HCT116 (cell line): Measurements from ENCODE around the gene HGF. TPM values are rescaled to one million over a fixed set of nuclear protein-coding genes. Genes with fewer than 3 reads are reported as not detected.

Experiments used
- ATAC-seq: fragments of 200-7000 bp; cut with Tn5 transposase; 2 replicates; pipeline ENCODE4 v1.9.1; 2020; ENCODE audit warnings: mild to moderate bottlenecking, moderate library complexity
- BruUV-seq: library from RNA; stranded (reverse); fragments of 400-500 nt; replicated peaks from 2 replicates; lab custom pipeline; 2021; lab: Mats Ljungman, UMichigan
- CTCF ChIA-PET: fragments of 300-600 bp; sonication (Branson Sonifier 250); formaldehyde crosslinking; loops from one replicate; lab custom pipeline; 2021; ENCODE audit warnings: antibody characterized with exemption; lab: Charles Lee
- POLR2A ChIA-PET: fragments of 300-600, 350-600 bp; sonication (Branson Sonifier 250); formaldehyde crosslinking; loops from one replicate; lab custom pipeline; 2021; ENCODE audit warnings: antibody characterized with exemption; lab: Charles Lee
- RAD21 ChIA-PET, 2 experiments: fragments of 300-600 bp; sonication (Branson Sonifier 250); formaldehyde crosslinking; loops; one replicate each; lab custom pipeline; 2023; ENCODE audit warnings: low total read pairs in 2 of 2; ENCODE audit not compliant: uncharacterized antibody in 2 of 2, unreplicated experiment in 2 of 2, low non-redundant PET in 1 of 2; lab: Charles Lee
- DNase-seq: peaks from one replicate; pipeline ENCODE4 v3.0.0-alpha.2; 2010; ENCODE audit warnings: low read depth, low spot score
- H2AFZ ChIP-seq: fragments of 200-600 bp; shearing (Covaris generic), sonication (generic); 2 replicates; pipeline ENCODE4 v1.6.1; 2017; ENCODE audit warnings: low read depth, mixed run types, mixed read lengths, antibody characterized with exemption, low read length; ENCODE audit not compliant: poor library complexity, severe bottlenecking
- H3K27ac ChIP-seq: 2 replicates; pipeline ENCODE4 v1.5.1; 2012; ENCODE audit warnings: low read depth, low read length
- H3K27me3 ChIP-seq: fragments of 200-600 bp; sonication (generic); 2 replicates; pipeline ENCODE4 v1.6.1; 2016; ENCODE audit warnings: mixed run types, low read length, mixed read lengths; ENCODE audit not compliant: insufficient read depth
- H3K36me3 ChIP-seq, 2 experiments: fragments of 200-500 bp in 1 of 2; fragments of 200-600 bp in 1 of 2; sonication (Bioruptor generic) in 1 of 2; sonication (generic) in 1 of 2; 2 replicates each; pipeline versions ENCODE4 v1.5.1 to v1.6.1; 2014 to 2016; ENCODE audit warnings: low read length in 2 of 2, inconsistent platforms in 1 of 2, mixed read lengths in 1 of 2, mixed run types in 1 of 2; ENCODE audit not compliant: insufficient read depth in 2 of 2, control insufficient read depth in 1 of 2
- H3K4me1 ChIP-seq, 2 experiments: fragments of 200-600 bp in 1 of 2; sonication (generic) in 1 of 2; 2 replicates each; pipeline versions ENCODE4 v1.5.1 to v1.6.1; 2012 to 2017; ENCODE audit warnings: low read length in 2 of 2, inconsistent platforms in 1 of 2, mild to moderate bottlenecking in 1 of 2, mixed read lengths in 1 of 2, mixed run types in 1 of 2, moderate library complexity in 1 of 2; ENCODE audit not compliant: insufficient read depth in 2 of 2, control insufficient read depth in 1 of 2
- H3K4me2 ChIP-seq: fragments of 200-600 bp; sonication (generic); 2 replicates; pipeline ENCODE4 v1.6.1; 2017; ENCODE audit warnings: mixed run types, low read length, mixed read lengths
- H3K4me3 ChIP-seq, 2 experiments: fragments of 200-600 bp in 1 of 2; sonication (generic) in 1 of 2; replicated peaks in 1 of 2; 2 replicates each; pipeline ENCODE4 v1.5.1; 2011 to 2016; ENCODE audit warnings: low read length in 2 of 2, control low read depth in 1 of 2, low read depth in 1 of 2, mild to moderate bottlenecking in 1 of 2, mixed read lengths in 1 of 2, mixed run types in 1 of 2
- H3K79me2 ChIP-seq: fragments of 200-600 bp; sonication (generic); 2 replicates; pipeline ENCODE4 v1.6.1; 2017; ENCODE audit warnings: mild to moderate bottlenecking, mixed run types, low read length, moderate library complexity, mixed read lengths; ENCODE audit not compliant: insufficient read depth
- H3K9ac ChIP-seq: fragments of 200-600 bp; sonication (generic); 2 replicates; pipeline ENCODE4 v1.6.1; 2016; ENCODE audit warnings: low read length, mixed read lengths
- H3K9me2 ChIP-seq: fragments of 200-600 bp; sonication (generic), shearing (Covaris generic); 2 replicates; pipeline ENCODE4 v1.6.1; 2017; ENCODE audit warnings: mixed run types, mild to moderate bottlenecking, moderate library complexity; ENCODE audit not compliant: insufficient read depth
- H3K9me3 ChIP-seq, 2 experiments: fragments of 200-500 bp in 1 of 2; fragments of 200-600 bp in 1 of 2; sonication (Bioruptor generic) in 1 of 2; sonication (generic) in 1 of 2; 2 replicates each; pipeline ENCODE4 v1.6.1; 2014 to 2017; ENCODE audit warnings: low read length in 2 of 2, mixed read lengths in 2 of 2, inconsistent platforms in 1 of 2, low read depth in 1 of 2, mild to moderate bottlenecking in 1 of 2, mixed run types in 1 of 2, moderate library complexity in 1 of 2; ENCODE audit not compliant: control insufficient read depth in 1 of 2, insufficient read depth in 1 of 2
- H4K20me1 ChIP-seq: fragments of 200-600 bp; sonication (generic), shearing (Covaris generic); 2 replicates; pipeline ENCODE4 v1.6.1; 2017; ENCODE audit warnings: mixed run types, mild to moderate bottlenecking, moderate library complexity; ENCODE audit not compliant: insufficient read depth
- EZH2 ChIP-seq: fragments of 200-600 bp; sonication (generic); IDR thresholded peaks from 2 replicates; pipeline ENCODE4 v1.6.1; 2017; ENCODE audit warnings: antibody characterized with exemption, mixed run types
- FOSL1 ChIP-seq: IDR thresholded peaks from 2 replicates; pipeline ENCODE4 v1.6.1; 2012; ENCODE audit warnings: low read depth
- YY1 ChIP-seq: IDR thresholded peaks from 2 replicates; pipeline ENCODE4 v1.6.1; 2011; ENCODE audit warnings: low read length, low read depth, moderate library complexity, mild to moderate bottlenecking; ENCODE audit not compliant: insufficient replicate concordance; ENCODE audit errors: extremely low read depth
- intact Hi-C: fragments of 100-400 bp; cut with micrococcal nuclease; formaldehyde crosslinking; loops from 2 replicates; pipeline ENCODE4 v1.10.0; 2022
- total RNA-seq: library from RNA; stranded (reverse); gene quantifications from one replicate; pipeline ENCODE4 v1.2.1, GENCODE V29; 2021; ENCODE audit not compliant: unreplicated experiment
- TF ChIP-seq, protein P1 (sequence below): IDR thresholded peaks from 2 replicates; pipeline ENCODE4 v1.6.1; 2012; ENCODE audit warnings: low read depth

HGF gene
- total RNA-seq, 1 experiment from 2014 or later: 0.15 TPM

DNA sequence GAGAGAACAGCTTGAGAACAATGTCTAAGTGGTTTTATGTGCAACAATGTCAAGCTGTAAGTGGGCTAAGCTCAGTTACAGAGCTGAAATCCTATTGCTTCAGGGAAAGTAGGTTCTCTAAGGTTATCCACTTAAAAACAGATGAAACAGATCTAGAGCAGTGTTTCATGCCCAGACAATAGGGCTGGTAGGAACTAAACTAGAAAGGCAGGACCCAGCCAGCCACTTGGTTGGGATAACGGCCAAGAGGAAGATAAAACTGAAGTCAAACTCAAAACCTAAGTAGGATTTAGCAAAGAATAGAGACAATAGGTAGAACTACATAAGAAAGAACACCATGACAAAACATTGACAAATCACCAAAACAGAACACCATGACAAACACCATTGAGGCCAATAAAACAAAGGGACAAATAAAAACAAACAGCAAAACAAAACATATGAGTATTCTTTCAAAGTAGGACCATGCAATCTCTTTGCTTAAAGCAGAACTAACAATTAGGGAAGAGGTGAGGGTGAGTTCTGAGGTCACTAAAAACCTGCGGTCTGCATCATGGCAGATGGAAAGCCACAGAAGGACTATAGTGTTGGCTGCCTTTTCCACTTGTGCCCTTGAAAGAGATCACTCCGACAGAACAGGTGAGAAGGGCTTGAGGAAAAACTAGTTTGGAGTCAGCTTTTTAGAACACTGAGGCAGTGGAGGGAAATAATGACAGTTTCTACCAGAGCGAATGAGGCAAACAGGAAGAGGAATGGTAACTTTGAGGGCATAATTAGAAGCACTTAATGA lies 81.0 kb downstream of the HGF start:
- H3K27ac ChIP-seq: no peak overlapping the region
- ATAC-seq (no peak), DNase-seq (no peak)
- BruUV-seq: no TSS peak
- ChIA-PET POLR2A (no interaction called here), RAD21 (no interaction called here), CTCF (no interaction called here)
- intact Hi-C loops: no loop called here
- H3K4me1 ChIP-seq: peaks cover 6 to 17% of the 10 kb centered on the region in 2 experiments; a peak in 3 of 4 replicates
- H3K79me2 ChIP-seq: no peaks in the 10 kb centered on the region
- no peak overlapping the region for H3K4me3 ChIP-seq
- H3K9ac ChIP-seq: no peak overlapping the region
- H3K27me3 ChIP-seq: no peaks in the 10 kb centered on the region
- no peaks in the 10 kb centered on the region for H3K9me2 ChIP-seq
- H3K4me2 ChIP-seq: no peak overlapping the region
- H4K20me1 ChIP-seq: no peaks in the 10 kb centered on the region
- H3K36me3 ChIP-seq: no peaks in the 10 kb centered on the region
- TF ChIP-seq, protein P1, sequence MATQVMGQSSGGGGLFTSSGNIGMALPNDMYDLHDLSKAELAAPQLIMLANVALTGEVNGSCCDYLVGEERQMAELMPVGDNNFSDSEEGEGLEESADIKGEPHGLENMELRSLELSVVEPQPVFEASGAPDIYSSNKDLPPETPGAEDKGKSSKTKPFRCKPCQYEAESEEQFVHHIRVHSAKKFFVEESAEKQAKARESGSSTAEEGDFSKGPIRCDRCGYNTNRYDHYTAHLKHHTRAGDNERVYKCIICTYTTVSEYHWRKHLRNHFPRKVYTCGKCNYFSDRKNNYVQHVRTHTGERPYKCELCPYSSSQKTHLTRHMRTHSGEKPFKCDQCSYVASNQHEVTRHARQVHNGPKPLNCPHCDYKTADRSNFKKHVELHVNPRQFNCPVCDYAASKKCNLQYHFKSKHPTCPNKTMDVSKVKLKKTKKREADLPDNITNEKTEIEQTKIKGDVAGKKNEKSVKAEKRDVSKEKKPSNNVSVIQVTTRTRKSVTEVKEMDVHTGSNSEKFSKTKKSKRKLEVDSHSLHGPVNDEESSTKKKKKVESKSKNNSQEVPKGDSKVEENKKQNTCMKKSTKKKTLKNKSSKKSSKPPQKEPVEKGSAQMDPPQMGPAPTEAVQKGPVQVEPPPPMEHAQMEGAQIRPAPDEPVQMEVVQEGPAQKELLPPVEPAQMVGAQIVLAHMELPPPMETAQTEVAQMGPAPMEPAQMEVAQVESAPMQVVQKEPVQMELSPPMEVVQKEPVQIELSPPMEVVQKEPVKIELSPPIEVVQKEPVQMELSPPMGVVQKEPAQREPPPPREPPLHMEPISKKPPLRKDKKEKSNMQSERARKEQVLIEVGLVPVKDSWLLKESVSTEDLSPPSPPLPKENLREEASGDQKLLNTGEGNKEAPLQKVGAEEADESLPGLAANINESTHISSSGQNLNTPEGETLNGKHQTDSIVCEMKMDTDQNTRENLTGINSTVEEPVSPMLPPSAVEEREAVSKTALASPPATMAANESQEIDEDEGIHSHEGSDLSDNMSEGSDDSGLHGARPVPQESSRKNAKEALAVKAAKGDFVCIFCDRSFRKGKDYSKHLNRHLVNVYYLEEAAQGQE: no peak
- TF ChIP-seq EZH2: no peak
- no peak for TF ChIP-seq YY1
- TF ChIP-seq FOSL1: no peak
- H2AFZ ChIP-seq: no peak overlapping the region
- no peaks in the 10 kb centered on the region for H3K9me3 ChIP-seq
